AG04449 (cell line): ENCODE data around the gene RPUSD1.
"Not testable (repeated sequence)": the region's sequence is repeated elsewhere in the genome, so short reads cannot be mapped to it uniquely, and the experiment has no call there.

Experiments used
- CTCF ChIA-PET: fragments of 350-600 bp; formaldehyde crosslinking; extraction: SDS; loops from one replicate; lab custom pipeline; 2021; ENCODE audit warnings: antibody characterized with exemption; lab: Yijun Ruan, JAX
- POLR2A ChIA-PET: fragments of 400-600, 350-600 bp; formaldehyde crosslinking; extraction: SDS; loops from one replicate; lab custom pipeline; 2020; ENCODE audit warnings: antibody characterized with exemption, inconsistent platforms; lab: Yijun Ruan, JAX
- DNase-seq: peaks from one replicate; pipeline ENCODE4 v3.0.0-alpha.2; 2010; ENCODE audit warnings: low read depth, low spot score
- H3K4me3 ChIP-seq: 2 replicates; pipeline ENCODE4 v1.5.1; 2011; ENCODE audit warnings: low read depth, mild to moderate bottlenecking, control low read depth, low read length
- CTCF ChIP-seq: IDR thresholded peaks from one replicate; pipeline ENCODE4 v1.5.1; 2011; ENCODE audit warnings: mild to moderate bottlenecking, moderate library complexity, low read length, control low read depth, inconsistent platforms; ENCODE audit not compliant: insufficient read depth; ENCODE audit errors: missing control alignments

The RPUSD1 gene

GRCh38 chr16:745739-746138, 42.4 kb downstream of the RPUSD1 start:
- ChIA-PET CTCF (interaction anchor here (0.7 to 5.9 kb wide), 2 partner anchors 10 to 33 kb away, joined by 3 to 24 read pairs; no protein-coding TSS in a partner anchor), POLR2A (no interaction called here)
- no peak for DNase-seq
- peak; percentile 27 for TF ChIP-seq CTCF
- H3K4me3 ChIP-seq: no peak overlapping the region

- POLR2A ChIA-PET: no interaction called here
- no peak for DNase-seq
- CTCF ChIA-PET: interaction anchor here (0.6 to 5.9 kb wide), 6 partner anchors 8 to 42 kb away, joined by 3 to 48 read pairs (median 6); no protein-coding TSS in a partner anchor
- TF ChIP-seq CTCF: no peak
- no peak overlapping the region for H3K4me3 ChIP-seq
Measured at GRCh38 chr16:743794-744500, 44.2 kb downstream of the RPUSD1 start.

GRCh38 chr16:742894-743293, 45.3 kb downstream of the RPUSD1 start:
- H3K4me3 ChIP-seq, DNase-seq, POLR2A ChIA-PET: not testable (repeated sequence)
- CTCF ChIA-PET: interaction anchor here (1.2 to 5.9 kb wide), 7 partner anchors 9 to 319 kb away, joined by 3 to 48 read pairs (median 5); no protein-coding TSS in a partner anchor

GRCh38 chr16:741986-742629, 46.1 kb downstream of the RPUSD1 start:
- CTCF ChIA-PET: interaction anchor here (0.9 to 5.9 kb wide), 11 partner anchors 8 to 320 kb away, joined by 3 to 48 read pairs (median 7); partner anchors contain the start of genes CCDC78 and HAGHL
- DNase-seq: no peak
- H3K4me3 ChIP-seq: no peak overlapping the region
- POLR2A ChIA-PET: no interaction called here
- TF ChIP-seq CTCF: no peak

- ChIA-PET CTCF (interaction anchor here (0.8 to 5.9 kb wide), 18 partner anchors 9 to 63 kb away, joined by 3 to 48 read pairs (median 6); partner anchors contain the start of genes CCDC78, HAGHL and WDR24), POLR2A (interaction anchor here (0.7 kb wide), 1 partner anchor 8 kb away, joined by 3 read pairs; no protein-coding TSS in a partner anchor)
- TF ChIP-seq CTCF: peak; percentile 91
- H3K4me3 ChIP-seq: peak within 1 kb of the TSS; percentile 73
- DNase-seq: peak; percentile 26
Measured at GRCh38 chr16:740764-741505, 47.2 kb downstream of the RPUSD1 start, which contains the start of gene CIAO3. Gene CIAO3 (minus strand): TSS chr16:740997. CDS start chr16:740985, 12 bp downstream.

GRCh38 chr16:740459-740763, 47.8 kb downstream of the RPUSD1 start:
- H3K4me3 ChIP-seq: peak overlapping the region; percentile 73
- POLR2A ChIA-PET: interaction anchor here (0.7 kb wide), 1 partner anchor 9 kb away, joined by 3 read pairs; no protein-coding TSS in a partner anchor
- no peak for DNase-seq
- CTCF ChIA-PET: interaction anchor here (0.9 to 5.9 kb wide), 16 partner anchors 9 to 64 kb away, joined by 3 to 48 read pairs (median 7); partner anchors contain the start of genes CCDC78, HAGHL and WDR24
- TF ChIP-seq CTCF: no peak
